Type B pancreatic cell (in vitro differentiated cells): ENCODE data around the gene IL17RA. TPM values are rescaled to one million over a fixed set of nuclear protein-coding genes. Genes with fewer than 3 reads are reported as not detected.

ENCODE experiments used
- DNase-seq: peaks from one replicate; pipeline ENCODE4 v3.0.0; 2021; ENCODE audit warnings: mixed read lengths; ENCODE audit not compliant: unreplicated experiment; ENCODE audit errors: extremely low spot score
- H3K27ac Mint-ChIP-seq: 2 replicates; pipeline ENCODE4 v1.8.0; 2021; ENCODE audit warnings: mild to moderate bottlenecking, mixed read lengths
- H3K27me3 Mint-ChIP-seq: 2 replicates; pipeline ENCODE4 v1.8.0; 2021; ENCODE audit warnings: mixed read lengths
- H3K36me3 Mint-ChIP-seq: 2 replicates; pipeline ENCODE4 v1.8.0; 2021; ENCODE audit warnings: mixed read lengths
- H3K4me1 Mint-ChIP-seq: one replicate; pipeline ENCODE4 v1.8.0; 2021; ENCODE audit warnings: mixed read lengths; ENCODE audit not compliant: unreplicated experiment
- H3K4me3 Mint-ChIP-seq: 2 replicates; pipeline ENCODE4 v1.8.0; 2021; ENCODE audit warnings: mild to moderate bottlenecking, mixed read lengths
- H3K9me3 Mint-ChIP-seq: 2 replicates; pipeline ENCODE4 v1.8.0; 2021; ENCODE audit warnings: mixed read lengths
- CTCF ChIP-seq: fragments of 200-600 bp; sonication (generic); conservative IDR thresholded peaks from 2 replicates; pipeline ENCODE4 v1.5.0; 2021; ENCODE audit warnings: antibody characterized with exemption, mild to moderate bottlenecking
- total RNA-seq: library from RNA; stranded (reverse); gene quantifications from 2 replicates; pipeline ENCODE4 v1.2.1, GENCODE V29; 2021; ENCODE audit warnings: low replicate concordance

IL17RA gene
- total RNA-seq, 1 donor from 2014 or later = 8.0 TPM

GRCh38 chr22:17162731-17163130 is 77.9 kb downstream of the IL17RA start:
- Mint-ChIP-seq H3K27me3 (no peaks in the 10 kb centered on the region), H3K4me3 (peak overlapping the region; percentile 23), H3K4me1 (peaks cover 6% of the 10 kb centered on the region), H3K27ac (no peak overlapping the region), H3K36me3 (peaks cover 11% of the 10 kb centered on the region), H3K9me3 (no peaks in the 10 kb centered on the region)
- no peak for TF ChIP-seq CTCF
- DNase-seq = no peak

GRCh38 chr22:17164392-17165024 is 79.7 kb downstream of the IL17RA start:
- Mint-ChIP-seq H3K9me3 (no peaks in the 10 kb centered on the region), H3K27ac (no peak overlapping the region)

More at GRCh38 chr22:17164392-17165024, 79.7 kb downstream of the IL17RA start:
- no peak overlapping the region for H3K4me3 Mint-ChIP-seq
- H3K36me3 Mint-ChIP-seq = peaks cover 11% of the 10 kb centered on the region
- peaks cover 6% of the 10 kb centered on the region for H3K4me1 Mint-ChIP-seq
- DNase-seq = no peak
- no peaks in the 10 kb centered on the region for H3K27me3 Mint-ChIP-seq
- TF ChIP-seq CTCF = peak; percentile 58

Other genes starting within 250 kb of the IL17RA start
- gene GAB4, start 76.8 kb upstream of the IL17RA start, total RNA-seq = not detected in 2 replicates
- 2.9 TPM in 2 replicates for gene TMEM121B, start 36.4 kb downstream of the IL17RA start, total RNA-seq
- gene HDHD5, start 74.3 kb downstream of the IL17RA start, total RNA-seq = 25.3 and 40.1 TPM in 2 replicates
- gene ADA2, start 134.4 kb downstream of the IL17RA start, total RNA-seq = 22.2 and 25.8 TPM in 2 replicates